ENCODE data around the gene CIAO2A.

The CIAO2A gene

GRCh38 chr15:64136347-64136746 lies 42.7 kb upstream of the CIAO2A start:
- ChIA-PET CTCF (interaction anchor here (1.0 to 2.3 kb wide), 4 partner anchors 14 to 18 kb away, joined by 3 to 7 read pairs (median 3); partner anchors contain the start of gene SNX22), POLR2A (no interaction called here)
- H3K4me3 ChIP-seq (ENCODE audit: low read depth, low read length), result no peak overlapping the region
- TF ChIP-seq CTCF (IDR thresholded peaks at IDR 0.05; ENCODE audit: insufficient read depth, low read length, missing control alignments), result no peak
- DNase-seq (ENCODE audit: low read depth, low spot score), result no peak

- no peak overlapping the region for H3K4me3 ChIP-seq (ENCODE audit: low read depth, low read length)
- no peak for TF ChIP-seq CTCF (IDR thresholded peaks at IDR 0.05; ENCODE audit: insufficient read depth, low read length, missing control alignments)
- ChIA-PET POLR2A (no interaction called here), CTCF (interaction anchor here (1.1 to 2.0 kb wide), 3 partner anchors 12 to 39 kb away, joined by 3 to 13 read pairs (median 7); partner anchors contain the start of gene SNX1)
- DNase-seq (ENCODE audit: low read depth, low spot score), result no peak
Measured at GRCh38 chr15:64134345-64134829, 40.7 kb upstream of the CIAO2A start.

- H3K4me3 ChIP-seq (ENCODE audit: low read depth, low read length), result no peak overlapping the region
- no peak for DNase-seq (ENCODE audit: low read depth, low spot score)
- TF ChIP-seq CTCF (IDR thresholded peaks at IDR 0.05; ENCODE audit: insufficient read depth, low read length, missing control alignments), result no peak
- ChIA-PET POLR2A (no interaction called here), CTCF (interaction anchor here (1.1 to 2.0 kb wide), 3 partner anchors 12 to 38 kb away, joined by 3 to 13 read pairs (median 7); partner anchors contain the start of gene SNX1)
Measured at GRCh38 chr15:64133623-64134344, 40.1 kb upstream of the CIAO2A start.

- TF ChIP-seq CTCF (IDR thresholded peaks at IDR 0.05; ENCODE audit: insufficient read depth, low read length, missing control alignments), result no peak
- ChIA-PET POLR2A (interaction anchor here (1.5 kb wide), 1 partner anchor 39 kb away, joined by 3 read pairs; the partner anchor contains the start of gene CIAO2A), CTCF (interaction anchor here (0.8 to 4.0 kb wide), 3 partner anchors 9 to 22 kb away, joined by 3 to 22 read pairs (median 5); no protein-coding TSS in a partner anchor)
- DNase-seq (ENCODE audit: low read depth, low spot score), result no peak
- H3K4me3 ChIP-seq (ENCODE audit: low read depth, low read length), result no peak overlapping the region
Measured at GRCh38 chr15:64132217-64132616, 38.6 kb upstream of the CIAO2A start.

GRCh38 chr15:64131547-64131946 lies 37.9 kb upstream of the CIAO2A start:
- no peak for DNase-seq (ENCODE audit: low read depth, low spot score)
- H3K4me3 ChIP-seq (ENCODE audit: low read depth, low read length), result no peak overlapping the region
- ChIA-PET POLR2A (interaction anchor here (1.1 to 1.5 kb wide), 2 partner anchors 15 to 38 kb away, joined by 3 read pairs; partner anchors contain the start of gene CIAO2A), CTCF (interaction anchor here (1.3 to 4.0 kb wide), 2 partner anchors 10 to 22 kb away, joined by 3 to 22 read pairs; no protein-coding TSS in a partner anchor)
- TF ChIP-seq CTCF (IDR thresholded peaks at IDR 0.05; ENCODE audit: insufficient read depth, low read length, missing control alignments), result no peak

- no peak for DNase-seq (ENCODE audit: low read depth, low spot score)
- CTCF ChIA-PET, result interaction anchor here (0.9 to 4.0 kb wide), 2 partner anchors 12 to 24 kb away, joined by 3 to 22 read pairs; no protein-coding TSS in a partner anchor
- H3K4me3 ChIP-seq (ENCODE audit: low read depth, low read length), result no peak overlapping the region
- TF ChIP-seq CTCF (IDR thresholded peaks at IDR 0.05; ENCODE audit: insufficient read depth, low read length, missing control alignments), result no peak
- POLR2A ChIA-PET, result interaction anchor here (0.8 kb wide), 1 partner anchor 19 kb away, joined by 3 read pairs; no protein-coding TSS in a partner anchor
Measured at GRCh38 chr15:64130159-64130558, 36.5 kb upstream of the CIAO2A start.
